Measurements from ENCODE around the gene TUBA1B. TPM values are rescaled to one million over a fixed set of nuclear protein-coding genes. Genes with fewer than 3 reads are reported as not detected.

Gene TUBA1B
- total and polyA plus RNA-seq, 2 of the 13 experiments (the other 11 are each of a cell fraction or from before 2014, with no cell fraction given) = 1,275 to 1,353 TPM

DNA sequence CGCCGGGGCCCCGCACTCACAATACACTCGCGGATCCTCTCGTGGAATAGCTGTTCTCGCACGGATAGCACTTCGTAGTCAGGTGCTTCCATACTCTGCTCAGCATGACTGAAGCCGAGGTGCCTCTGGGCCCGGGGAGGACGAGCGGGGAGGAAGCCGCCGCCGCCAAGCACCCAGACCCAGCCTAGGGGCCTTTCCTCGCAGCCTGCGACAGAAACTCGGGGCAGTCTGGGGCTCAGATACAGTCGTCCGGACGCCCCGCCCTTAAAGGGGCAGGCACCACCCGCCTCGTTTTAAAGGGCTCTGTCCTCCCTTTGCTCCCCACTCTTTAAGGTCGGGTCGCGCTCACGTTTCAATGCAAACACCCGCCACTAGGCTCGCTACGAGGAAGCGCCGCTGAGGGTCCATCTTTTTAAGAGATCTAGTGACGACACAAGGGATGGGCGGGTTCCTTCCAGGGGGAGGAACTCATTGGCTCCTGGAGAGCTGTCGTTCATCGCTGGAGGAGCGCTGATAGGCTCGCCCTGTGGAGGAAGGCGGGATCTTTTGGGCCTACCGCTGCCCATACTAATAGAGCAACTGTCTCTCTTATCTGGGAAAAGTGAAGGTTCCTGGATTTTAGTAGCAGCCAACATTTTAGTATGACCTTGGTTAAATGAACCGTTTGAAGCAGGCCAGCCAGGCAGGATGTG is 20.6 kb downstream of the TUBA1B start, which contains the start of gene LMBR1L (continued):
- TF ChIP-seq ZNF143 (CRISPR knock-in tag; IDR thresholded peaks at IDR 0.05) (no peak), ZNF274 (CRISPR knock-in tag; IDR thresholded peaks at IDR 0.05) (no peak), ZNF766 (CRISPR knock-in tag; IDR thresholded peaks at IDR 0.05; ENCODE audit: borderline replicate concordance) (no peak), NFE2L2 (IDR thresholded peaks at IDR 0.05; ENCODE audit: low read length) (no peak), ZNF605 (CRISPR knock-in tag; IDR thresholded peaks at IDR 0.05) (no peak), RBM39 (IDR thresholded peaks at IDR 0.05; ENCODE audit: low read depth, low read length, poor library complexity, severe bottlenecking) (no peak), ZNF564 (CRISPR knock-in tag; IDR thresholded peaks at IDR 0.05) (no peak), TOPORS (CRISPR knock-in tag; IDR thresholded peaks at IDR 0.05) (no peak), ZNF253 (CRISPR knock-in tag; IDR thresholded peaks at IDR 0.05; ENCODE audit: borderline replicate concordance) (no peak), HNRNPLL (IDR thresholded peaks at IDR 0.05; ENCODE audit: low read depth, low read length, poor library complexity, severe bottlenecking) (peak; percentile 46), HMGA1 (CRISPR knock-in tag; conservative IDR thresholded peaks at IDR 0.05) (no peak), POGZ (CRISPR knock-in tag; IDR thresholded peaks at IDR 0.05) (peak; percentile 58), SRSF9 (IDR thresholded peaks at IDR 0.05; ENCODE audit: borderline replicate concordance, insufficient read depth, low read depth, low read length, poor library complexity, severe bottlenecking) (no peak), RAD51 (IDR thresholded peaks at IDR 0.05; ENCODE audit: borderline replicate concordance) (no peak), ZNF501 (CRISPR knock-in tag; IDR thresholded peaks at IDR 0.05) (peak; percentile 62; the same call in 1 of the 2 replicates), ZSCAN20 (CRISPR knock-in tag; IDR thresholded peaks at IDR 0.05; ENCODE audit: borderline replicate concordance) (no peak), ZMYM2 (CRISPR knock-in tag; IDR thresholded peaks at IDR 0.05) (no peak), ZNF709 (CRISPR knock-in tag; IDR thresholded peaks at IDR 0.05) (peak; percentile 80; the same call in 1 of the 2 replicates), ZNF644 (CRISPR knock-in tag; IDR thresholded peaks at IDR 0.05; ENCODE audit: low read depth) (0 out of 2 replicates have a peak, but pooled peaks have one; percentile 5), FOXA3 (CRISPR knock-in tag; IDR thresholded peaks at IDR 0.05) (peak; percentile 49; the same call in 1 of the 2 replicates), MIER3 (CRISPR knock-in tag; IDR thresholded peaks at IDR 0.05; ENCODE audit: borderline replicate concordance) (no peak)
- TF ChIP-seq, protein P1, sequence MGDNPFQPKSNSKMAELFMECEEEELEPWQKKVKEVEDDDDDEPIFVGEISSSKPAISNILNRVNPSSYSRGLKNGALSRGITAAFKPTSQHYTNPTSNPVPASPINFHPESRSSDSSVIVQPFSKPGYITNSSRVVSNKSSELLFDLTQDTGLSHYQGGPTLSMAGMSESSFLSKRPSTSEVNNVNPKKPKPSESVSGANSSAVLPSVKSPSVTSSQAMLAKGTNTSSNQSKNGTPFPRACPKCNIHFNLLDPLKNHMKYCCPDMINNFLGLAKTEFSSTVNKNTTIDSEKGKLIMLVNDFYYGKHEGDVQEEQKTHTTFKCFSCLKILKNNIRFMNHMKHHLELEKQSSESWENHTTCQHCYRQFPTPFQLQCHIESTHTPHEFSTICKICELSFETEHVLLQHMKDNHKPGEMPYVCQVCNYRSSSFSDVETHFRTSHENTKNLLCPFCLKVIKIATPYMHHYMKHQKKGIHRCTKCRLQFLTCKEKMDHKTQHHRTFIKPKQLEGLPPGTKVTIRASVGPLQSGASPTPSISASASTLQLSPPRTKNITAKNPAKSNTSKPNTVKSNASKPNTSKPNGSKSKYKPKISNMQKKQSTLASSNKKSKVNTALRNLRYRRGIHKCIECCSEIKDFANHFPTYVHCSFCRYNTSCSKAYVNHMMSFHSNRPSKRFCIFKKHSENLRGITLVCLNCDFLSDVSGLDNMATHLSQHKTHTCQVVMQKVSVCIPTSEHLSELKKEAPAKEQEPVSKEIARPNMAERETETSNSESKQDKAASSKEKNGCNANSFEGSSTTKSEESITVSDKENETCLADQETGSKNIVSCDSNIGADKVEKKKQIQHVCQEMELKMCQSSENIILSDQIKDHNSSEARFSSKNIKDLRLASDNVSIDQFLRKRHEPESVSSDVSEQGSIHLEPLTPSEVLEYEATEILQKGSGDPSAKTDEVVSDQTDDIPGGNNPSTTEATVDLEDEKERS (CRISPR knock-in tag; IDR thresholded peaks at IDR 0.05) = no peak
- TF ChIP-seq, protein P2, sequence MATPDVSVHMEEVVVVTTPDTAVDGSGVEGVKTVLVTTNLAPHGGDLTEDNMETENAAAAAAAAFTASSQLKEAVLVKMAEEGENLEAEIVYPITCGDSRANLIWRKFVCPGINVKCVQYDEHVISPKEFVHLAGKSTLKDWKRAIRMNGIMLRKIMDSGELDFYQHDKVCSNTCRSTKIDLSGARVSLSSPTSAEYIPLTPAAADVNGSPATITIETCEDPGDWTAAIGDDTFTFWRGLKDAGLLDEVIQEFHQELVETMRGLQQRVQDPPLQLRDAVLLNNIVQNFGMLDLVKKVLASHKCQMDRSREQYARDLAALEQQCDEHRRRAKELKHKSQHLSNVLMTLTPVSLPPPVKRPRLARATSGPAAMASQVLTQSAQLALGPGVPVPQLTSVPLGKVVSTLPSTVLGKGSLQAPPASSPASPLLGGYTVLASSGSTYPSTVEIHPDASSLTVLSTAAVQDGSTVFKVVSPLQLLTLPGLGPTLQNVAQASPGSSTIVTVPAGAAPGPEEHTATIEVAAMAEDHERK (CRISPR knock-in tag; IDR thresholded peaks at IDR 0.05; ENCODE audit: low read depth) = no peak
